ENCODE results near the gene CORO2B.

GRCh38 chr15:68635141-68635540 lies 56.3 kb downstream of the CORO2B start:
- TF ChIP-seq CTCF (IDR thresholded peaks at IDR 0.05; ENCODE audit: low read length) (no peak), EZH2 (optimal IDR thresholded peaks at IDR 0.05; ENCODE audit: low read depth, low read length) (no peak), EZH2phosphoT487 (IDR thresholded peaks at IDR 0.05; ENCODE audit: low read length) (no peak)
